HG02943 (cell line): ENCODE results near the gene POP7.
"Not testable (repeated sequence)": the region's sequence is repeated elsewhere in the genome, so short reads cannot be mapped to it uniquely, and the experiment has no call there.

ENCODE experiments used
- ATAC-seq: cut with Tn5 transposase; IDR thresholded peaks from one replicate; pipeline ENCODE4 v1.9.1; 2021; ENCODE audit warnings: mild to moderate bottlenecking, low read depth, moderate library complexity; ENCODE audit not compliant: unreplicated experiment

The POP7 gene

GRCh38 chr7:100721505-100721812 lies 15.5 kb downstream of the POP7 start:
- no peak for ATAC-seq

- ATAC-seq, result no peak
Observed at GRCh38 chr7:100722480-100723212, 16.7 kb downstream of the POP7 start.

DNA sequence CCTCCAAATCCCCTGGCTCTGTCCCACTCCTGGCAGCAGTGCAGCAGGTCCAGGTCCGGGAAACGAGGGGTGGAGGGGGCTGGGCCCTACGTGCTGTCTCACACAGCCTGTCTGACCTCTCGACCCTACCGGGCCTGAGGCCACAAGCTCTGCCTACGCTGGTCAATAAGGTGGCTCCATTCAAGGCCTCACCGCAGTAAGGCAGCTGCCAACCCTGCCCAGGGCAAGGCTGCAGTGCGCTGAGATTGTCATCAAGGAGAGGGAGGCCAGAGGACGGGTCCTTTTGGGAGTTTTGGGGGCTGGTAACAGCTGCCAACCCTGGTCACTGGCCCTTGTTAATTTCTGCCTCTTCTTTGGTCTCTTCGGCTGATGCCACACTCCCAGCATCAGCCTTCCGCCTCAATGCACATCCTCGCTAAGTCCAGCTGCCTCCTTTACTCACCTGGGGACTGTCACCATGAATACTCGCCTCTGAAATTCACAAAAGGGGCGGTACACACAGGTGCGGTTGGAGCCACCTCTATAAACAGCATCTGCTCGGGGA lies 17.9 kb downstream of the POP7 start:
- ATAC-seq, result no peak

DNA sequence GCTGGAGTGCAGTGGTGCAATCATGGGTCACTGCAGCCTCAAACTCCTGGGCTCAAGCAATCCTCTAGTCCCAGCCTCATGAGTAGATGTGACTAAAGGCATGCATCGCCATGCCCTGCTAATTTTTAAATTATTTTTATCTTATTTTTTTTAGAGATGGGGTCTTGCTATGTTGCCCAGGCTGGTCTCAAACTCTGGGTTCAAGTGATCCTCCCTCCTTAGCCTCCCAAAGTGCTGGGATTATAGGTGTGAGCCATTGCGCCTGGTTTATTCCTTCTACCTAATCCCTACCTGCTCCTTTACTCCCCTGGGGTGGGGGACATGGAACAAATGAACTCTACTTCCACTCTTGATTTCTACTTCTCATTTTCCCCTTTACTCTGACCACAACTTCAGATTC lies 18.4 kb downstream of the POP7 start:
- not testable (repeated sequence) for ATAC-seq

DNA sequence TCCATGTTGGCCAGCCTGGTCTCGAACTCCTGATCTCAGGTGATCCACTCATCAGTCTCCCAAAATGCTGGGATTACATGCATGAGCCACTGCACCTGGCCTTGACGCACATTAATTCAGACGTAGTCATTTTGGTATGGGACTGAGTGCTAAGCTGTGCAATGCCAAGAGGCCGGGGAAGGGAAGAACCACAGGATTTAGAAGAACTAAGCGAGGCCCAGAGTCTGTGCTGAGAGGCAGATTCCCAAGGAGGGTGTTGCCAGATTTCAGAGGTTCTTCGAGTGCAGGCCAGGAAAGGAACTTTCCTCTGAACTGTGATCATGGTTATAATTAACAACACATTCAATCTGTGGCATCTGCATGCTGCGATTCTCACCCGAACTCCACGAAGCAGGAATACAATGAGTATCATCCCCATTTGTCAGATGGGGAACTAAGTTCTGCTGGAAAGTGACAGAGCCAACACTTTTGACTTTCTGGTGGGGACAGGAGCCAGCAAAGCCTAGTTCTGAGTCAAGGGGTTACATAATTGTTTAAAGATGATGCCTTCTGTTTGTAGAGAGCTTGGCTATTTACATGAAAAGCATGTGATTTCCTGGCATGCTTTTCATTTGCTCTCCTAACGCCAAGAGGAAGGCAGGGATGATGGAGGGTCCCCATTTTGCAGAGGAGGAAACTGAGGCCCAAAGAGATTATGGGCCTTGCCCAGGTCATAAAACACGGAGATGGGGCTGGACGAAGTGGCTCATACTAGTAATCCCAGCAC lies 21.3 kb downstream of the POP7 start:
- no peak for ATAC-seq

GRCh38 chr7:100728196-100728595 lies 22.3 kb downstream of the POP7 start:
- no peak for ATAC-seq

DNA sequence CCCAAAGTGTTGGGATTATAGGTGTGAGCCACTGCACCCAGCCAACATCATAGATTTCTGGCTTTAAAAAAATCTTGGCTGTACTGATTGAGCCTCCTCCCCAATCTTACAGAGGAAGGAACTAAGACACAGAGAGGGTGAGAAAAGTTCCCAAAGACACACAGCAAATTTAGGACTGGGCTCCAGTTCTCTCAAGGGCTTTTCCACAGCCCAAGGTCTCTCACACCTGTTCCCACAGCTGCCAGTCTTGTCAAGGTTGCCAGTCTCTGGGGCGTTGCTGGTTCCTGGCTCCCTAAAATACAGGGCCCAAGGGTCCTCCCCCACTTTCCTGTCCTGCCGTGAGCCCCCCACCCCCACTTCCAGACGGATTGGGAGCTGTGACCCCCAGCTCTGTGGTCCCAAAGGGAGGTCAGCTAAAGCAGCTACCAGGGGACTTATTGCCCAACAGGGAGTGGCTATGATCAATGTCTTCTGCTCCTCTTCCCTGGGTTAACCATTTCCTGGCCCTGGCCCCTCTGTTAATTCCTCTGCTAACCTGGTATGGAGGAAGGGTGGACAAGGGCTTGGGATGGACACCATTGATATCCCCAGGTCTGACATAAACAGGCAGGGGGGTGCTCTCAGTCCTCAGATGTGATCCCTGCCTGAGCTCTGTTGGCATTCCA lies 24.3 kb downstream of the POP7 start:
- no peak for ATAC-seq

DNA sequence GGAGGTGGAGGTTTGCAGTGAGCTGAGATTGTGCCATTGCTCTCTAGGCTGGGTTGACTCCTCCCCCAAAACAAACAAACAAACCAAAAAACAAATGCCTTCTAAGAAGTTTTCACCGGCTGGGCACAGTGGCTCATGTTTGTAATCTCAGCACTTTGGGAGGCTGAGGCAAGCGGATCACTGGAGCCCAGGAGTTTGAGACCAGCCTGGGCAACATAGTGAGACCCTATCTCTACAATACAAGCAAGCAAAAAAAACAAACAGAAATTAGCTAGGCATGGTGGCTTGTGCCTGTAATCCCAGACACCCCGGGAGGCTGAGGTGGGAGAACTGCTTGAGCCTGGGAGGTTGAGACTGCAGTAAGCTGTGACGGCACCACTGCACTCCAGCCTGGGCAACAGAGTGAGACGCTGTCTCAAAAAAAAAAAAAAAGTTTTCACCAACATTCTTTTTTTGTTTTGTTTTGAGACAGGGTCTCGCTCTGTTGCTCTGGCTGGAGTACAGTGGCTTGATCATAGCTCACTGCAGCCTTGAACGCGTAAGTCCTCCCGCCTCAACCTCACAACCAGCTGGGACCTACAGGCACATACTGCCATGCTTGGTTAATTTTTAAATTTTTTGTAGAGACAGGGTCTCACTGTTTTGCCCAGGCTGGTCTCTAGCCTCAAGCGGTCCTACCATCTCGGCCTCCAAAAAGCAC lies 26.2 kb downstream of the POP7 start:
- no peak for ATAC-seq

- ATAC-seq, result no peak
Observed at GRCh38 chr7:100735730-100736129, 29.8 kb downstream of the POP7 start.

- ATAC-seq, result no peak
Observed at GRCh38 chr7:100736671-100737070, 30.8 kb downstream of the POP7 start.

GRCh38 chr7:100739934-100740333 lies 34.0 kb downstream of the POP7 start:
- ATAC-seq, result no peak

GRCh38 chr7:100744605-100745004 lies 38.7 kb downstream of the POP7 start:
- ATAC-seq, result no peak

DNA sequence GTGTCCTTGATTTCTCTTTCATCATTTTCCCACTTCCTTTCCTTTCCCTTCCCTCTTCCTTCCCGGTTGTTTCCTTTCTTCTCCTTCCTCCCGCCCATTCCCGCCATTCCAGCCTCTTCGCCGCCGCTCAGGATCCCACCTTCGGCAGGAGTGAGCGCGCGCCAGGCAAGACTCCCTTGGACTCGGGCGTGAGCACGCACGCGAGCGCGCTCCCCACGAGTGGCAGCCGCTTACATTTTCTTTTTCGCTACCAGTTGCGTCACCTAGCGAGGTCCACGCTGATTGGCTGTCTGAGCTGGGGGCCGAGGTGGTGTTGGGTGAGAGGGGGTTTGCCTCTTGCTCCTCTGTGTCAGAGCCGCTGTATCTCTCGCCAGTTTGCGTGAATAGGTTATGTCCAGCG lies 39.3 kb downstream of the POP7 start:
- no peak for ATAC-seq

- no peak for ATAC-seq
Observed at GRCh38 chr7:100752994-100753393, 47.1 kb downstream of the POP7 start.

GRCh38 chr7:100753750-100754149 lies 47.8 kb downstream of the POP7 start:
- ATAC-seq, result no peak
